CD14-positive monocyte (primary cell): ENCODE results near the gene TRAPPC8. TPM values are rescaled to one million over a fixed set of nuclear protein-coding genes. Genes with fewer than 3 reads are reported as not detected.

Experiments
- DNase-seq, 3 donors: peaks; one replicate each; pipeline ENCODE4 v3.0.0-alpha.2; 2011 to 2022
- H2AFZ ChIP-seq: 2 replicates; pipeline ENCODE4 v1.6.0; 2012; ENCODE audit warnings: mild to moderate bottlenecking, low read depth, low read length, inconsistent platforms; ENCODE audit not compliant: insufficient read depth, poor library complexity, severe bottlenecking
- H3K27ac ChIP-seq, 2 donors: 1 replicate in 1 of 2; 2 replicates in 1 of 2; pipeline ENCODE4 v1.5.1; 2012 to 2013; ENCODE audit warnings: low read length in 2 of 2, control low read depth in 1 of 2, inconsistent platforms in 1 of 2, low read depth in 1 of 2, mild to moderate bottlenecking in 1 of 2
- H3K27me3 ChIP-seq, 2 donors: one replicate each; pipeline versions ENCODE4 v1.6.0 to v1.6.1; 2011 to 2013; ENCODE audit warnings: low read length in 2 of 2; ENCODE audit not compliant: control insufficient read depth in 2 of 2, insufficient read depth in 2 of 2
- H3K36me3 ChIP-seq, 2 donors: replicated peaks in 1 of 2; 1 replicate in 1 of 2; 2 replicates in 1 of 2; pipeline versions ENCODE4 v1.5.1 to v1.6.1; 2012 to 2013; ENCODE audit warnings: low read length in 2 of 2, control low read depth in 1 of 2, inconsistent platforms in 1 of 2, mild to moderate bottlenecking in 1 of 2; ENCODE audit not compliant: insufficient read depth in 2 of 2, control insufficient read depth in 1 of 2
- H3K4me1 ChIP-seq, 2 donors: 1 replicate in 1 of 2; 2 replicates in 1 of 2; pipeline versions ENCODE4 v1.5.1 to v1.6.1; 2012 to 2013; ENCODE audit warnings: low read length in 2 of 2, control low read depth in 1 of 2, inconsistent platforms in 1 of 2, mild to moderate bottlenecking in 1 of 2, moderate library complexity in 1 of 2; ENCODE audit not compliant: insufficient read depth in 2 of 2, control insufficient read depth in 1 of 2
- H3K4me2 ChIP-seq: replicated peaks from 2 replicates; pipeline ENCODE3; 2012; ENCODE audit warnings: low read length, moderate library complexity, mild to moderate bottlenecking; ENCODE audit not compliant: poor library complexity, severe bottlenecking; ENCODE audit errors: extremely low read depth
- H3K4me3 ChIP-seq, 3 experiments: fragments of 200-600 bp in 1 of 3; sonication (generic) in 1 of 3; replicated peaks in 1 of 3; 1 replicate in 2 of 3; 2 replicates in 1 of 3; pipeline ENCODE4 v1.5.1; 2011 to 2013; ENCODE audit warnings: low read length in 3 of 3, mild to moderate bottlenecking in 3 of 3, control low read depth in 2 of 3, low read depth in 2 of 3, inconsistent platforms in 1 of 3, moderate library complexity in 1 of 3
- H3K79me2 ChIP-seq: 2 replicates; pipeline ENCODE4 v1.6.0; 2012; ENCODE audit warnings: mild to moderate bottlenecking, control low read depth, inconsistent platforms, low read length, moderate library complexity; ENCODE audit not compliant: insufficient read depth
- H3K9ac ChIP-seq: 2 replicates; pipeline ENCODE4 v1.6.0; 2017; ENCODE audit warnings: low read length, mild to moderate bottlenecking; ENCODE audit not compliant: insufficient read depth, poor library complexity, severe bottlenecking
- H3K9me3 ChIP-seq, 2 donors: replicated peaks in 1 of 2; 1 replicate in 1 of 2; 2 replicates in 1 of 2; pipeline versions ENCODE4 v1.5.1 to v1.6.1; 2012 to 2013; ENCODE audit warnings: low read length in 2 of 2, control low read depth in 1 of 2; ENCODE audit not compliant: control insufficient read depth in 1 of 2, insufficient read depth in 1 of 2
- H4K20me1 ChIP-seq: 2 replicates; pipeline ENCODE4 v1.6.0; 2012; ENCODE audit warnings: mild to moderate bottlenecking, low read length, control low read depth, moderate library complexity; ENCODE audit not compliant: insufficient read depth
- H3K27ac Mint-ChIP-seq, 7 donors: one replicate each; pipeline ENCODE4 v1.8.0; 2020; ENCODE audit warnings: mild to moderate bottlenecking in 7 of 7, mixed read lengths in 7 of 7, moderate library complexity in 6 of 7, inconsistent platforms in 2 of 7
- H3K27me3 Mint-ChIP-seq, 3 donors: one replicate each; pipeline ENCODE4 v1.8.0; 2021 to 2022; ENCODE audit warnings: low read depth in 3 of 3, mild to moderate bottlenecking in 3 of 3, mixed read lengths in 3 of 3, moderate library complexity in 3 of 3, inconsistent platforms in 1 of 3
- H3K36me3 Mint-ChIP-seq, 2 donors: one replicate each; pipeline ENCODE4 v1.8.0; 2020; ENCODE audit warnings: mixed read lengths in 2 of 2, inconsistent platforms in 1 of 2, mild to moderate bottlenecking in 1 of 2
- H3K4me1 Mint-ChIP-seq: one replicate; pipeline ENCODE4 v1.8.0; 2020; ENCODE audit warnings: mild to moderate bottlenecking, mixed read lengths
- H3K4me3 Mint-ChIP-seq, 2 donors: one replicate each; pipeline ENCODE4 v1.8.0; 2020; ENCODE audit warnings: mild to moderate bottlenecking in 2 of 2, mixed read lengths in 2 of 2, moderate library complexity in 1 of 2
- H3K9me3 Mint-ChIP-seq, 7 donors: one replicate each; pipeline ENCODE4 v1.8.0; 2020 to 2022; ENCODE audit warnings: mixed read lengths in 7 of 7, mild to moderate bottlenecking in 6 of 7, moderate library complexity in 6 of 7, inconsistent platforms in 2 of 7
- CTCF ChIP-seq: fragments of 200-600 bp; IDR thresholded peaks from one replicate; pipeline ENCODE4 v1.8.0; 2022; ENCODE audit warnings: antibody characterized with exemption, mild to moderate bottlenecking
- WGBS: methylation state at CpG from one replicate; pipeline ENCODE4 v1.1.5; 2013; ENCODE audit warnings: missing lambda C conversion rate; ENCODE audit not compliant: insufficient coverage; 5-methylcytosine and 5-hydroxymethylcytosine counted together
- intact Hi-C, 2 donors: fragments of 100-400 bp; cut with micrococcal nuclease; formaldehyde crosslinking; loops; one replicate each; pipeline versions ENCODE4 v1.15.0 to v1.15.1; 2023
- polyA plus RNA-seq, 3 donors: library from polyadenylated mRNA; depleted of rRNA in 1 of 3; unstranded in 2 of 3; stranded (reverse) in 1 of 3; fragments of 300-500 nt in 2 of 3; fragments of >200 nt in 1 of 3; fragmentation: Illumina TruSeq in 2 of 3; gene quantifications; 1 replicate in 2 of 3; 2 replicates in 1 of 3; pipeline ENCODE4 v1.2.3, GENCODE V29; 2012 to 2021

Gene TRAPPC8
- polyA plus RNA-seq, 3 donors, result 16.2 to 52.7 (median 22.1) TPM

GRCh38 chr18:31973929-31974546 lies 31.1 kb upstream of the TRAPPC8 start:
- H3K27ac Mint-ChIP-seq, result no peak overlapping the region
- H3K4me3 ChIP-seq, result no peak overlapping the region
- no peak overlapping the region for H3K27ac ChIP-seq

GRCh38 chr18:31970617-31971016 lies 27.7 kb upstream of the TRAPPC8 start:
- TF ChIP-seq CTCF, result no peak
- no peak for DNase-seq
- Mint-ChIP-seq H3K36me3 (peaks cover 0 to 2% of the 10 kb centered on the region in 2 donors), H3K27me3 (peaks cover 0 to 2% (median 1%) of the 10 kb centered on the region in 3 donors), H3K4me3 (no peak overlapping the region), H3K27ac (no peak overlapping the region), H3K4me1 (peaks cover 1% of the 10 kb centered on the region), H3K9me3 (peaks cover 29 to 65% (median 55%) of the 10 kb centered on the region in 7 donors)
- Histone ChIP-seq H4K20me1 (no peaks in the 10 kb centered on the region), H3K9me3 (peaks cover 39 to 54% of the 10 kb centered on the region in 2 donors), H3K4me2 (no peak overlapping the region), H3K27me3 (no peaks in the 10 kb centered on the region), H3K27ac (no peak overlapping the region), H3K4me1 (no peaks in the 10 kb centered on the region), H3K9ac (no peak overlapping the region), H3K4me3 (no peak overlapping the region), H3K79me2 (no peaks in the 10 kb centered on the region), H3K36me3 (no peaks in the 10 kb centered on the region), H2AFZ (no peak overlapping the region)
- intact Hi-C loops, result no loop called here
- WGBS, result 93% methylated on average over 3 of the region's 3 CpGs

More at GRCh38 chr18:31973929-31974546, 31.1 kb upstream of the TRAPPC8 start:
- Mint-ChIP-seq H3K9me3 (peaks cover 46 to 69% (median 63%) of the 10 kb centered on the region in 7 donors), H3K4me1 (no peaks in the 10 kb centered on the region), H3K4me3 (no peak overlapping the region), H3K36me3 (peaks cover 0 to 2% of the 10 kb centered on the region in 2 donors), H3K27me3 (peaks cover 0 to 2% (median 1%) of the 10 kb centered on the region in 3 donors)
- H2AFZ ChIP-seq, result no peak overlapping the region
- H3K4me2 ChIP-seq, result no peak overlapping the region
- H3K9me3 ChIP-seq, result peaks cover 42 to 52% of the 10 kb centered on the region in 2 donors
- no peak for TF ChIP-seq CTCF
- intact Hi-C loops, result no loop called here
- H3K4me1 ChIP-seq, result no peaks in the 10 kb centered on the region
- no peaks in the 10 kb centered on the region for H3K27me3 ChIP-seq
- WGBS, result 100% methylated on average over 3 of the region's 4 CpGs
- H3K36me3 ChIP-seq, result no peaks in the 10 kb centered on the region
- DNase-seq, result no peak
- no peaks in the 10 kb centered on the region for H3K79me2 ChIP-seq
- no peak overlapping the region for H3K9ac ChIP-seq
- no peaks in the 10 kb centered on the region for H4K20me1 ChIP-seq
